PC-3 (cell line): ENCODE data around the gene SUSD4.

Experiments used
- EZH2 ChIP-seq: fragments of 300-600 bp; sonication (generic); IDR thresholded peaks from one replicate; pipeline ENCODE4 v1.6.1; 2017; ENCODE audit warnings: antibody characterized with exemption, mild to moderate bottlenecking, low read length; ENCODE audit not compliant: unreplicated experiment
- EZH2phosphoT487 ChIP-seq: fragments of 300-600 bp; sonication (generic); IDR thresholded peaks from 2 replicates; pipeline ENCODE4 v1.6.1; 2018; ENCODE audit warnings: mild to moderate bottlenecking, antibody characterized with exemption, low read length, borderline replicate concordance
- TF ChIP-seq, protein P1 (sequence below): fragments of 300-600 bp; sonication (generic); conservative IDR thresholded peaks from 2 replicates; pipeline ENCODE4 v1.5.1; 2017; ENCODE audit warnings: antibody characterized with exemption, low read depth, mild to moderate bottlenecking, low read length

DNA sequence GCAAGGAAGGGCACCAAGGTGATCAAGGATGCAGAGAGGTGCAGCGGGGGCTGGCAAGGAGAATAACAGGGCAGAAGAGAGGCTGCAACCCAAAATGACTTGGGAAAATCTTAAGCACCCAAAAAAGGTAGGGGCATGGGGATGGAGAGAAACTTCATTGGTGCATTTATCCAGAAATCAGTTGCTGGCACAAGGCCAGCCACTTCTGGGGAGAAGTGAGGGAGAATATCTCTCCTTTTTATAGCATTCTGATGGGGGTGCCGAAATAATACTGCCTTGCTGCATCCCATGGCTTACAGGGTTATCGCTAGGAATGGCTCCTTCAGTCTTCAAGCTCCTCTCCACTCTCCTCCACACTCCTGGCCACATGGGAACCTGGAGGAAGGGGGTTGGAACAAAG, 47.9 kb downstream of the SUSD4 start:
- TF ChIP-seq, protein P1, sequence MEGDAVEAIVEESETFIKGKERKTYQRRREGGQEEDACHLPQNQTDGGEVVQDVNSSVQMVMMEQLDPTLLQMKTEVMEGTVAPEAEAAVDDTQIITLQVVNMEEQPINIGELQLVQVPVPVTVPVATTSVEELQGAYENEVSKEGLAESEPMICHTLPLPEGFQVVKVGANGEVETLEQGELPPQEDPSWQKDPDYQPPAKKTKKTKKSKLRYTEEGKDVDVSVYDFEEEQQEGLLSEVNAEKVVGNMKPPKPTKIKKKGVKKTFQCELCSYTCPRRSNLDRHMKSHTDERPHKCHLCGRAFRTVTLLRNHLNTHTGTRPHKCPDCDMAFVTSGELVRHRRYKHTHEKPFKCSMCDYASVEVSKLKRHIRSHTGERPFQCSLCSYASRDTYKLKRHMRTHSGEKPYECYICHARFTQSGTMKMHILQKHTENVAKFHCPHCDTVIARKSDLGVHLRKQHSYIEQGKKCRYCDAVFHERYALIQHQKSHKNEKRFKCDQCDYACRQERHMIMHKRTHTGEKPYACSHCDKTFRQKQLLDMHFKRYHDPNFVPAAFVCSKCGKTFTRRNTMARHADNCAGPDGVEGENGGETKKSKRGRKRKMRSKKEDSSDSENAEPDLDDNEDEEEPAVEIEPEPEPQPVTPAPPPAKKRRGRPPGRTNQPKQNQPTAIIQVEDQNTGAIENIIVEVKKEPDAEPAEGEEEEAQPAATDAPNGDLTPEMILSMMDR = no peak
- TF ChIP-seq EZH2phosphoT487 = no peak
- no peak for TF ChIP-seq EZH2
